ENCODE data around the gene GNL2. TPM values are rescaled to one million over a fixed set of nuclear protein-coding genes. Genes with fewer than 3 reads are reported as not detected.
A peak's percentile ranks its signal among the peaks of the same experiment; 100 is the strongest.
"Not testable (repeated sequence)": the region's sequence is repeated elsewhere in the genome, so short reads cannot be mapped to it uniquely, and the experiment has no call there.

Gene GNL2
- total RNA-seq, 2 donors from 2014 or later = 29.9 to 35.1 TPM

GRCh38 chr1:37564892-37565291 lies 30.8 kb downstream of the GNL2 start:
- DNase-seq (no peak), ATAC-seq (no peak)
- intact Hi-C loops (cut with DNase I, micrococcal nuclease) = loop anchor here in 1 of 2 donors (10.0 kb wide), 1 partner anchor 120 kb away; no protein-coding TSS in a partner anchor

DNA sequence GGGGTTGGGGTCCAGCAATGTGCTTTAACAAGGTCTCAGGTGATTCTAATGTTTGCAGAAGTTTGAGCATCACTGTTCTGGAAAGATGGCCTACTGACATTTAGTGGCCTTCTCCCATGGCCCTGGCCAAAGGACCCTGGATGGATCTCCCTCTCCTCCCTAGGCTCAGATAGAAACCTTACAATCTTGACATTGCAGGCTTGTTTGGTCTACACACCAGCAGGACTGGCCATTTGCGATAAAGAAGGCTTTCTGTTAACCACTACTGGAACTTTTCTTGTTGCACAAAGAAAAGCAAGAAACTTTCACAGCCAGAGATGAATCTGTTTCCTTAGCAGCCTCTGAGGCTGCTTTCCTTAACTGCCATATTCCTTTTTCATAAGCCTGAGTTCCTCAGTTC lies 32.8 kb downstream of the GNL2 start:
- ATAC-seq = no peak
- intact Hi-C loops (cut with DNase I, micrococcal nuclease) = loop anchor here in 1 of 2 donors (10.0 kb wide), 1 partner anchor 122 kb away; no protein-coding TSS in a partner anchor
- no peak for DNase-seq

DNA sequence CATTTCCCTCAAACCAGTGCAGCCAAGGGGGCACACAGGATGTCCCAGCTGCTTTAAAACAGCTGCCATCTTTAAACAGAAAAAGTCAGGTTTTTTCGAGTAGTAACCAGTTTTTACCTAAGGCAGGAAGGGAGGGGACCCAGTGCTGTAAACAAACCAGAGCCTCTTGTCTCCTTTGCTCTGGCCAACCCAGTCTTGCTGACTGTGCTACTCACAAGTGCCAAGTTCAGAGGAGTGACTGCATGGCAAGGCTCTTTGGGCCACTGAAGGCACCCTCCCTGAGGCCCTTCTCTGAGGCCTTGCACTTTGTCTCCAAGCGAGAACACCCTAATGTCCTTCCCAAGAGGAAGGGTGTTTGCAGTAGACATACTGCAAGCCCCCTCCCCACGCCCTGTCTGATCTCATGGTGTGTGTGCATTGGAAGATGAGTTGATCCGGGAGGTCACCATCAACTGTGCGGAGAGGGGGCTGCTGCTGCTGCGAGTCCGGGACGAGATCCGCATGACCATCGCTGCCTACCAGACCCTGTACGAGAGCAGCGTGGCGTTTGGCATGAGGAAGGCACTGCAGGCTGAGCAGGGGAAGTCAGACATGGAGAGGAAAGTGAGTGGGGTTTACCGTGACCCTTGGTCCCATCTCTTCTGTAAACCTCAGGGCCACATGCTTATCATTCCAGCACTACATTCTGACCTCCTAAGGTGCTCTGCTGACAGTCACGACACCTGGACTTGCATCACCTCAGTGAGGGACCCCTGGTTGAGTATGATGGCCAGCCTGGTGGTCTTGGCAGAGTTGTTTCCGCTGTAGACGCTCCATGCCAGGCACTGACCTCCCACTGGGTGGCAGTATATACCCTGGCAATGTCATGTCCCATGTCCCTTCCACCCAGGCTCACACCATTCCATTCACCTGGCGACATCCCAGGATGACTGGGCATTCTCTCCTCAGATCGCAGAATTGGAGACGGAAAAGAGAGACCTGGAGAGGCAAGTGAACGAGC lies 34.3 kb downstream of the GNL2 start:
- DNase-seq (no peak), ATAC-seq (no peak)
- intact Hi-C loops (cut with DNase I, micrococcal nuclease) = loop anchor here in 1 of 2 donors (10.0 kb wide), 1 partner anchor 123 kb away; no protein-coding TSS in a partner anchor

- intact Hi-C loops (cut with DNase I, micrococcal nuclease) = loop anchor here in 1 of 2 donors (10.0 kb wide), 1 partner anchor 124 kb away; no protein-coding TSS in a partner anchor
- no peak for ATAC-seq
- DNase-seq = no peak
Observed at GRCh38 chr1:37560401-37561132, 35.2 kb downstream of the GNL2 start.

DNA sequence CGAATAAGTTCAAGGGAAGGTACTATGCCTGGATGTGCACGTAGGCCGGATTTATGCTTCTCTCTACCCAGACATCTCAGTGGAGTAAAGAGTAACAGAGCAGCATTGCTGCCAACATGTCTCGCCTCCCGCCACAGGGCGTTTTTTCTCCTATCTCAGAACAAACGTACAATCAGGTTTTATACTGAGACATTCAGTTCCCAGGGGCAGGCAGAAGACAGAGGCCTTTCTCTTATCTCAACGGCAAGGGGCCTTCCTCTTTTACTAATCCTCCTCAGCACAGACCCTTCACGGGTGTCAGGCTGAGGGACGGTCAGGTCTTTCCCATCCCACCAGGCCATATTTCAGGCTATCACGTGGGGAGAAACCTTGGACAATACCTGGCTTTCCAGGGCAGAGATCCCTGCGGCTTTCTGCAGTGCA lies 35.8 kb downstream of the GNL2 start:
- not testable (repeated sequence) for DNase-seq
- intact Hi-C loops (cut with DNase I, micrococcal nuclease) = loop anchor here in 1 of 2 donors (10.0 kb wide), 1 partner anchor 125 kb away; no protein-coding TSS in a partner anchor

GRCh38 chr1:37559080-37559479 lies 36.7 kb downstream of the GNL2 start:
- intact Hi-C loops (cut with DNase I, micrococcal nuclease) = no loop called here
- DNase-seq = no peak
- no peak for ATAC-seq

More for the DNA sequence above, 35.8 kb downstream of the GNL2 start:
- ATAC-seq = not testable (repeated sequence)

- intact Hi-C loops (cut with DNase I, micrococcal nuclease) = no loop called here
- DNase-seq (no peak), ATAC-seq (no peak)
Observed at GRCh38 chr1:37558411-37558810, 37.3 kb downstream of the GNL2 start.

DNA sequence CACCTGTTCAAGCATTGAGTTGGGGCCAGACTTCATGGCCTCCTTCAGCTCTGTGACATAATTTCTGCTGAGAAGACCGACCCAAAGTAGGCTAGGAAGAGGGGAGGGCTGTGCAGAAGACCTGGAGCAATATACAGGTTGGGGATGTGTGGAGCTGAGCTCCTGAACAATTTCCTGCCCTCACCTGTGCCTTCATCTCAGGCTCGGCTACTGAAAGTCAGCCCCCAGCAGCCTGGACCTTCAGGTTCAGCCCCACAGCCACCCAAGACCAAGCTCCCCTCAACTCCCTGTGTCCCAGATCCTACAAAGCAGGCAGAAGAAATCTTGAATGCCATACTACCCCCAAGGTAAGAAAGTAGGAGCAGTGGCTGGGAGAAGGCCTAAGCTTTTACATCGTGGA lies 38.3 kb downstream of the GNL2 start:
- ATAC-seq (no peak), DNase-seq (no peak)
- intact Hi-C loops (cut with DNase I, micrococcal nuclease) = no loop called here

DNA sequence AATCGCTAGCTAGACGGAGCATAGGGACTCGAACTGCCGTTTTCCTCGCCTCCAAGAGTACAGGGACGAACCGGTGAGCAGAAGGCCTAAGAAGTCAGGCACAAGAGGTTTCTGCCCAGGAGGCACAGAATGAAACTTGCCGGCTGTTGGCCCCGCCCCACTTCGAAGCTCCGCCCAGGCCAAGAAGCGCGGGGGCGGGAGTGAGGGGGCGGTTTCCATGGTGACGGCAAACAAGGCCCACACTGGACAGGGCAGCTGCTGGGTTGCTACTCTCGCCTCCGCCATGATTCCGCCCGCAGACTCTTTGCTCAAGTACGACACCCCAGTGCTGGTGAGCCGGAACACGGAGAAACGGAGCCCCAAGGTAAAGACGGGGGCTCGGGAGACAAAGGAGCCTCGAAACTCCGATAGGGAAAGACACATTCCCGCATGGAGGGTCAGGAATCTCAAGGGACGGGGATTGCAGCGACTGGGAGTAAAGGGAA lies 39.0 kb downstream of the GNL2 start, which contains the start of gene DNALI1:
Gene DNALI1 (plus strand): TSS at position 229 of the 485 bp plus-strand sequence. CDS start 55 bp downstream, at position 284.
- ATAC-seq = peak; percentile 69
- DNase-seq = peak; percentile 75 to 79
- intact Hi-C loops (cut with DNase I, micrococcal nuclease) = no loop called here

GRCh38 chr1:37553927-37554808 lies 41.6 kb downstream of the GNL2 start, which contains the start of gene SNIP1:
Gene SNIP1 (minus strand): TSS chr1:37554293. CDS start chr1:37554229, 64 bp downstream.
- intact Hi-C loops (cut with DNase I, micrococcal nuclease) = no loop called here
- ATAC-seq (peak; percentile 99), DNase-seq (peak; percentile 89 to 95)

DNA sequence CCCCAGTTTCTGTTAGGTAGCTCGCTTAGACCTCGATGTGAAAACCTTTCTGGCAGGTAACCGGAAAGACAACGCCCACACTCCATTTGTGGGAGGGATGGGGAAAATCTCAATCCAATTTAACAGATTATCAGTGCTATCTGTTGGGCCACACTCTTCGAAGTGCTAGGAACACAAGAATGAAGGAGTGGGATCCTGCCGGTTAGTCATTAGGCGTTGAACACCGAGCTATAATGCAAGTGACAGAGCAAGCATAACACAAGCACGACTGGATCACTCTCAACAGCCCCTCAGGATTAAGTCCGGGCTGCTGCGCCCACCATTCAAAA lies 42.2 kb downstream of the GNL2 start:
- intact Hi-C loops (cut with DNase I, micrococcal nuclease) = no loop called here
- no peak for ATAC-seq
- DNase-seq = no peak

- intact Hi-C loops (cut with DNase I, micrococcal nuclease) = no loop called here
- ATAC-seq (no peak), DNase-seq (no peak)
Observed at GRCh38 chr1:37549341-37549740, 46.4 kb downstream of the GNL2 start.

- intact Hi-C loops (cut with DNase I, micrococcal nuclease) = no loop called here
- ATAC-seq (no peak), DNase-seq (no peak)
Observed at GRCh38 chr1:37545019-37545418, 50.7 kb downstream of the GNL2 start.

DNA sequence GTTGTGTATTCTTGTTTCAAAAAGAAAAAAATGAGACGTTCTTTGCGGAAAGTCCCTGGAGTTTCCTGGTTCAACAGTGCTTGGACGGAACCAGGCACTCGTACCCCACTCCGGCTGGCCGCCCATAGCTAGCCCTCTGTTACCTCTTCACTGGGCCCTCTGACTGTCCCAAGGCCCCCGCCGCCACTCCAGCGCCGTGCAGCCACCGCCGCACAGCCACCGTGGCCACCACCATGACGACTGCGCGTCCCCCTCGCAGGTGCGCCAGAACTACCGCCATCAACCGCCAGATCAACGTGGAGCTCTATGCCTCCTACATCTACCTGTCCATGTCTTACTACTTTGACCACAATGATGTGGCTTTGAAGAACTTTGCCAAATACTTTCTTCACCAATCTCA lies 51.2 kb downstream of the GNL2 start:
- intact Hi-C loops (cut with DNase I, micrococcal nuclease) = no loop called here
- no peak for DNase-seq

GRCh38 chr1:37540036-37540785 lies 55.5 kb downstream of the GNL2 start:
- intact Hi-C loops (cut with DNase I, micrococcal nuclease) = no loop called here
- DNase-seq (no peak), ATAC-seq (no peak)

More for the DNA sequence above, 51.2 kb downstream of the GNL2 start:
- ATAC-seq = no peak

DNA sequence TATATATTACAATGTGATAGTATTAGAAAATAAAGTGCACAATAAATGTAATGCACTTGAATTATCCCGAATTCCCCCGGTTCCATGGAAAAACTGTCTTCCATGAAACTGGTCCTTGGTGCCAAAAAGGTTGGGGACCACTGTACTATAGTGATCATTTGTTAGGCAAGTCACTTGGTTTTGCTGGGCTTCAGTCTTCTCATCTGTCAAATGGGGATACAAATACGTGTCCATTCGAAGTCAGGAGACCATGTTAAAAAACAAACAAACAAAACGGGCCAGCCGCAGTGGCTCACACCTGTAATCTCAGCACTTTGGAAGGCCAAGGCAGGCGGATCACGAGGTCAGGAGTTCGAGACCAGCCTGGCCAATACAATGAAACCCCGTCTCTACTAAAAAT lies 56.6 kb downstream of the GNL2 start:
- DNase-seq; intact Hi-C loops (cut with DNase I, micrococcal nuclease); ATAC-seq: not testable (repeated sequence)

DNA sequence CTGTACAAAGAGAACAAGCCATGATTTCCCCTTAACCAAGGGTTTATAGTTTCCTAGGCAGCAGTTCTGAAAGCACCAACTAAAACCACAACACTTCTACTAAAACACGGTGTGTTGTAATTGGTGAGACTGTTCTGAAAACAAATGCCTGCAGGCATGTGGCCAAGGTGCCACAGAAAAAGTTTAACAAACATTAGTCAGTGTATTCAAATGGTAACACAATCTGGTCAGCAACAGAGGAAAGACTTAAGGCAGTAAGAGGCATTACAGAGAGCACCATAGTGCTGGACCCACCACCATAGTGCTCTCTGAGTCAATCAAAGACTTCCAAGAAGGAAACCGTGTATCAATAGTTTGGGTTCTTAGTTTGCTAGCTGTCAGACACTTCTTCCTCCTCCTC lies 58.4 kb downstream of the GNL2 start:
- intact Hi-C loops (cut with DNase I, micrococcal nuclease) = no loop called here
- DNase-seq (no peak), ATAC-seq (no peak)

Measured in left colon (tissue), 2 donors.